Natural killer cell (primary cell): Measurements from ENCODE around the gene TMEM239. TPM values are rescaled to one million over a fixed set of nuclear protein-coding genes. Genes with fewer than 3 reads are reported as not detected.

Experiments
- ATAC-seq, 3 donors: fragments of 150-1000 bp in 2 of 3; fragments of 200-7000 bp in 1 of 3; cut with Tn5 transposase; 1 replicate in 1 of 3; 2 replicates in 2 of 3; pipeline ENCODE4 v1.10.0; 2021; ENCODE audit warnings: mild to moderate bottlenecking in 2 of 3, moderate library complexity in 2 of 3
- DNase-seq, 2 donors: peaks; one replicate each; pipeline versions ENCODE4 v3.0.0 to v3.0.0-alpha.2; 2013 to 2021; ENCODE audit warnings: mixed read lengths in 1 of 2
- H3K27ac ChIP-seq: one replicate; pipeline ENCODE4 v1.5.1; 2013; ENCODE audit warnings: mild to moderate bottlenecking, low read length
- H3K27me3 ChIP-seq: one replicate; pipeline ENCODE4 v1.6.1; 2013; ENCODE audit warnings: low read length; ENCODE audit not compliant: control insufficient read depth, insufficient read depth
- H3K36me3 ChIP-seq: one replicate; pipeline ENCODE4 v1.6.1; 2013; ENCODE audit warnings: low read length; ENCODE audit not compliant: control insufficient read depth, insufficient read depth
- H3K4me1 ChIP-seq: one replicate; pipeline ENCODE4 v1.6.1; 2013; ENCODE audit warnings: low read length; ENCODE audit not compliant: control insufficient read depth, insufficient read depth
- H3K4me3 ChIP-seq: one replicate; pipeline ENCODE4 v1.5.1; 2013; ENCODE audit warnings: low read length
- H3K9me3 ChIP-seq: one replicate; pipeline ENCODE4 v1.6.1; 2013; ENCODE audit warnings: low read length; ENCODE audit not compliant: control insufficient read depth, insufficient read depth
- H3K27ac Mint-ChIP-seq, 2 donors: one replicate each; pipeline ENCODE4 v1.8.0; 2022; ENCODE audit warnings: mild to moderate bottlenecking in 2 of 2, mixed read lengths in 2 of 2, moderate library complexity in 1 of 2
- H3K27me3 Mint-ChIP-seq, 2 donors: one replicate each; pipeline ENCODE4 v1.8.0; 2022; ENCODE audit warnings: low read depth in 2 of 2, mixed read lengths in 2 of 2
- H3K36me3 Mint-ChIP-seq: one replicate; pipeline ENCODE4 v1.8.0; 2022; ENCODE audit warnings: mixed read lengths
- H3K4me1 Mint-ChIP-seq, 2 donors: one replicate each; pipeline ENCODE4 v1.8.0; 2022; ENCODE audit warnings: mixed read lengths in 2 of 2
- H3K4me3 Mint-ChIP-seq: one replicate; pipeline ENCODE4 v1.8.0; 2022; ENCODE audit warnings: mild to moderate bottlenecking, moderate library complexity, mixed read lengths
- H3K9me3 Mint-ChIP-seq, 2 donors: one replicate each; pipeline ENCODE4 v1.8.0; 2022; ENCODE audit warnings: mixed read lengths in 2 of 2
- CTCF ChIP-seq: fragments of 200-600 bp; IDR thresholded peaks from one replicate; pipeline ENCODE4 v1.8.0; 2022; ENCODE audit warnings: antibody characterized with exemption
- WGBS: methylation state at CpG from one replicate; pipeline ENCODE4 v1.1.7; 2013; ENCODE audit warnings: missing lambda C conversion rate; ENCODE audit not compliant: insufficient coverage; 5-methylcytosine and 5-hydroxymethylcytosine counted together
- intact Hi-C: fragments of 100-400 bp; cut with micrococcal nuclease; formaldehyde crosslinking; loops from one replicate; pipeline ENCODE4 v1.14.2; 2022
- total RNA-seq, 4 donors: library from RNA; stranded (reverse); fragments of 120-200 nt in 1 of 4; gene quantifications; one replicate each; pipeline versions ENCODE4 v1.2.3 to v1.2.4, GENCODE V29; 2013 to 2022

TMEM239 gene
- total RNA-seq, 3 donors from 2014 or later (not counting 1 experiment from before 2014, with no cell fraction given), result not detected

GRCh38 chr20:2799688-2800520 lies 16.3 kb upstream of the TMEM239 start:
- peaks cover 25 to 26% of the 10 kb centered on the region in 2 donors for H3K4me1 Mint-ChIP-seq
- Histone ChIP-seq H3K36me3 (no peaks in the 10 kb centered on the region), H3K4me3 (no peak overlapping the region), H3K9me3 (no peaks in the 10 kb centered on the region), H3K27ac (no peak overlapping the region), H3K4me1 (peaks cover 20% of the 10 kb centered on the region), H3K27me3 (peaks cover 23% of the 10 kb centered on the region)
- intact Hi-C loops, result no loop called here
- H3K36me3 Mint-ChIP-seq, result no peaks in the 10 kb centered on the region
- 9% methylated on average over 61 of the region's 61 CpGs for WGBS
- no peaks in the 10 kb centered on the region for H3K9me3 Mint-ChIP-seq
- H3K27me3 Mint-ChIP-seq, result peaks cover 42 to 57% of the 10 kb centered on the region in 2 donors
- ATAC-seq (peak in 1 of 3 donors; percentile 33), DNase-seq (no peak)
- no peak for TF ChIP-seq CTCF
- peak overlapping the region; percentile 94 for H3K4me3 Mint-ChIP-seq
- H3K27ac Mint-ChIP-seq, result peak overlapping the region in 1 of 2 donors; percentile 44

- under 1% methylated on average over 49 of the region's 52 CpGs for WGBS
These were observed 15.5 kb upstream of the TMEM239 start, which contains the start of gene CPXM1 for GRCh38 chr20:2800521-2801285. Gene CPXM1 (minus strand): TSS chr20:2800627. CDS start chr20:2800572, 55 bp downstream.

GRCh38 chr20:2801286-2801728 lies 14.9 kb upstream of the TMEM239 start:
- peaks cover 25 to 26% of the 10 kb centered on the region in 2 donors for H3K4me1 Mint-ChIP-seq
- no peaks in the 10 kb centered on the region for H3K9me3 Mint-ChIP-seq
- H3K36me3 ChIP-seq, result no peaks in the 10 kb centered on the region
- no peak overlapping the region for H3K4me3 ChIP-seq
- H3K27ac ChIP-seq, result no peak overlapping the region
- 5% methylated on average over 13 of the region's 13 CpGs for WGBS
- H3K27ac Mint-ChIP-seq, result peak overlapping the region in 1 of 2 donors; percentile 23
- H3K4me3 Mint-ChIP-seq, result peak overlapping the region; percentile 86
- ATAC-seq (peak in 1 of 3 donors; percentile 8), DNase-seq (no peak)
- H3K27me3 ChIP-seq, result peaks cover 28% of the 10 kb centered on the region
- H3K9me3 ChIP-seq, result no peaks in the 10 kb centered on the region
- H3K36me3 Mint-ChIP-seq, result peaks cover 4% of the 10 kb centered on the region
- peaks cover 50 to 69% of the 10 kb centered on the region in 2 donors for H3K27me3 Mint-ChIP-seq
- intact Hi-C loops, result no loop called here
- no peak for TF ChIP-seq CTCF
- H3K4me1 ChIP-seq, result peaks cover 20% of the 10 kb centered on the region

More at GRCh38 chr20:2800521-2801285, 15.5 kb upstream of the TMEM239 start, which contains the start of gene CPXM1:
- Mint-ChIP-seq H3K27me3 (peaks cover 46 to 62% of the 10 kb centered on the region in 2 donors), H3K9me3 (no peaks in the 10 kb centered on the region), H3K4me3 (peak within 1 kb of the TSS; percentile 94), H3K27ac (peak within 1 kb of the TSS; percentile 23 to 44), H3K36me3 (no peaks in the 10 kb centered on the region), H3K4me1 (peaks cover 25 to 26% of the 10 kb centered on the region in 2 donors)
- TF ChIP-seq CTCF, result no peak
- Histone ChIP-seq H3K9me3 (no peaks in the 10 kb centered on the region), H3K4me3 (no peak within 1 kb of the TSS), H3K27me3 (peaks cover 28% of the 10 kb centered on the region), H3K4me1 (peaks cover 20% of the 10 kb centered on the region), H3K27ac (no peak within 1 kb of the TSS), H3K36me3 (no peaks in the 10 kb centered on the region)
- intact Hi-C loops, result no loop called here
- DNase-seq (peak in 1 of 2 donors; percentile 25), ATAC-seq (peak; percentile 67 to 73 (median 71))
